ENCODE data around the gene LYSMD2.

Gene LYSMD2

GRCh38 chr15:51751697-51752683 is 14.5 kb upstream of the LYSMD2 start:
- DNase-seq (ENCODE audit: low read depth): no peak

GRCh38 chr15:51750792-51751696 is 13.6 kb upstream of the LYSMD2 start, which contains the start of gene TMOD2:
Gene TMOD2 (plus strand): TSS chr15:51751597. CDS start chr15:51766442, 14,845 bp downstream.
- peak; percentile 40 for DNase-seq (ENCODE audit: low read depth)

GRCh38 chr15:51750186-51750585 is 12.7 kb upstream of the LYSMD2 start:
- DNase-seq (ENCODE audit: low read depth): no peak

GRCh38 chr15:51749307-51749706 is 11.9 kb upstream of the LYSMD2 start:
- DNase-seq (ENCODE audit: low read depth): no peak

GRCh38 chr15:51739061-51739712 is 1.7 kb upstream of the LYSMD2 start:
- DNase-seq (ENCODE audit: low read depth): no peak

GRCh38 chr15:51738553-51738952 is 1.1 kb upstream of the LYSMD2 start:
- DNase-seq (ENCODE audit: low read depth): no peak

- DNase-seq (ENCODE audit: low read depth): peak; percentile 49
Measured at GRCh38 chr15:51736751-51737521, 519 bp downstream of the LYSMD2 start.

GRCh38 chr15:51736069-51736468 is 1.4 kb downstream of the LYSMD2 start:
- DNase-seq (ENCODE audit: low read depth): no peak

GRCh38 chr15:51735228-51736010 is 2.0 kb downstream of the LYSMD2 start:
- no peak for DNase-seq (ENCODE audit: low read depth)

- DNase-seq (ENCODE audit: low read depth): no peak
Measured at GRCh38 chr15:51732646-51733045, 4.8 kb downstream of the LYSMD2 start.

- no peak for DNase-seq (ENCODE audit: low read depth)
Measured at GRCh38 chr15:51731549-51732267, 5.7 kb downstream of the LYSMD2 start.

GRCh38 chr15:51727141-51727897 is 10.1 kb downstream of the LYSMD2 start:
- DNase-seq (ENCODE audit: low read depth): no peak

GRCh38 chr15:51726302-51727073 is 11.0 kb downstream of the LYSMD2 start:
- no peak for DNase-seq (ENCODE audit: low read depth)

GRCh38 chr15:51724673-51725072 is 12.8 kb downstream of the LYSMD2 start:
- no peak for DNase-seq (ENCODE audit: low read depth)

- DNase-seq (ENCODE audit: low read depth): no peak
Measured at GRCh38 chr15:51724199-51724598, 13.3 kb downstream of the LYSMD2 start.

- no peak for DNase-seq (ENCODE audit: low read depth)
Measured at GRCh38 chr15:51721199-51721960, 16.1 kb downstream of the LYSMD2 start.

- DNase-seq (ENCODE audit: low read depth): no peak
Measured at GRCh38 chr15:51720201-51720995, 17.1 kb downstream of the LYSMD2 start.

Data from activated T-cell treated with anti-CD3 and anti-CD28 coated beads for 48 hours (primary cell).